GM18867 (cell line): ENCODE results near the gene PAF1.
"Not testable (repeated sequence)": the region's sequence is repeated elsewhere in the genome, so short reads cannot be mapped to it uniquely, and the experiment has no call there.

Experiments used
- ATAC-seq: cut with Tn5 transposase; IDR thresholded peaks from one replicate; pipeline ENCODE4 v1.9.1; 2021; ENCODE audit warnings: mild to moderate bottlenecking, moderate library complexity; ENCODE audit not compliant: unreplicated experiment

PAF1 gene

GRCh38 chr19:39384839-39385568 lies 5.9 kb downstream of the PAF1 start:
- ATAC-seq: no peak

DNA sequence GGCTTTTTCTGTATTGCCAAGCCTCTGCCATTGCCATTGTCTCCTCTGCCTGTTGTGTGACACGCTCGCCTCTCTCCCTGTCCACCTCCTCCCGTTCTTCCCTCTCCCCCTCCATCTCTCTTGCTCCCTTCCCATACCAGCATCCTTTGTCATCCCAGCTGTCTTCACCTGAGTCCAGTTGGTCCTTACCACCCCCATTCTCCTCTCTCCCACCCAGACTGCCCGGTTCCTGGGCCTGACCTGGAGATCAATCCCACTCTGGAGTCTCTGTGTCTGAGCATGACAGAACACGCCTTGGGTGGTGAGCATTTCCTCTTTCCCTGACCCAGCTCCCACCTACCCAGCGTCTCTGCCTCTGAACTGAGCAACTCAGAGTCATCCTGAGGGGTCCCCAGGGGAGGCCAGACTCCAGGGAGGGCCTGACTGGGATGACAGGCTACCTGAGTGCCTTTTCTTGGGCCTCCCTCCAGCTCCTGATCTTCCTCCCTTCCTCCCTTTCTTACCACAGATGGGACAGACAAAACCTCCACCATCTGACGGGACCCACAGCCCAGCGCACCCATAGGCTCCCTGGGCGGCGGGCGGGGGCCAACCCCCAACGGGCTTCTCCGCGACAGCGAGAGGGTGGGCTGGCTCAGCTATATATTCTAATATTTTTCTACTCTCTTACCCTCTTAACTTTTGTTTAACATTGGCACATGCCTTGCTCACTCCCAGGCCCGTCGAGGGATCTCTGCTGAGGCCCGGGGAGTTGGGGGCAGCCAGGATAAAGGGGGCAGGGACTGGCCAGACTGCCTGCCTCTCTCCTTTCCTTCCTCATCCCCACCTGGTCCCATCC lies 7.7 kb downstream of the PAF1 start:
- ATAC-seq: no peak

- ATAC-seq: no peak
Observed at GRCh38 chr19:39381910-39382611, 8.8 kb downstream of the PAF1 start.

DNA sequence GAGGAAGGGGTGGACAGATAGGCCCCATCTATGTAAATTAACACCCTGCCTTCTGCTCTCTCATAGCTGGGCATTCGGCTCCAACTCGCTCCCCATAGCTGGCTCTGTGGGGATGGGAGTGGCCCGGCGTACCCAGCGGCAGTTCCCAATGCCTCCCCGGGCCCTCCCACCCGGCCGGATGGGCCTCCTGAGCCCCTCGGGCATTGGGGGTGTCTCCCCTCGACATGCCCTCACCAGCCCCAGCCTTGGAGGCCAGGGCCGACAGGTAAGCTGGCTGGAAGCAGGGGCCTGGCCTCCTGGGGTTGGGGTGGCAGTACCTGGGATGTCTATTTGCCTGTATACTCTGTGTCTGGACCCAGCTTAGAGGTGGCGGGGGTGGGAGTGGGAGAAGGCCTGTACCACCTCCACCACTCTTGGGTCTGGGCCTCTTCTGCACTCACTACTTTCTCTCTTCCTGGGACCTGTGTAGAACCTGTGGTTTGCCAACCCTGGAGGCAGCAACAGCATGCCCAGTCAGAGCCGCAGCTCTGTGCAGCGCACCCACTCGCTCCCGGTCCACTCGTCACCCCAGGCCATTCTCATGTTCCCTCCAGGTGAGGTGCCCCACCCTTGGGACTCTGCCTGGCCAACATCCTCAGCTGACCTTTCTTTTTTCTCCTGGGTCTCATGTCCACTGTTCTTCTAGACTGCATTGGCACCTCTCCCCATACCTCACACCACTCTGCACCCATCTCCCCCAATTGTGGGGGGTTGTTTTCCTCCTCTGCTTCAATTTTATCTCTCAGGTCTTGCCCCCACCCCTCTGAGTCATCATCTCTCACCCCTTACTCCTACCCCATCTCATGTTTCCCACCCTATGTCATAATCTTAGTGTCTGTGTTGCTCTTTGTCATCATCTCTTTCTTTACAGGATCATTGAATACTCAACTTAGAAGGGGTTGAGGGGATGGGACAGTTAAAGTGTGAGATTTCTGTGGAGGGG lies 10.1 kb downstream of the PAF1 start:
- ATAC-seq: no peak

GRCh38 chr19:39379865-39380396 lies 11.0 kb downstream of the PAF1 start:
- ATAC-seq: no peak

GRCh38 chr19:39379366-39379765 lies 11.5 kb downstream of the PAF1 start:
- ATAC-seq: not testable (repeated sequence)

DNA sequence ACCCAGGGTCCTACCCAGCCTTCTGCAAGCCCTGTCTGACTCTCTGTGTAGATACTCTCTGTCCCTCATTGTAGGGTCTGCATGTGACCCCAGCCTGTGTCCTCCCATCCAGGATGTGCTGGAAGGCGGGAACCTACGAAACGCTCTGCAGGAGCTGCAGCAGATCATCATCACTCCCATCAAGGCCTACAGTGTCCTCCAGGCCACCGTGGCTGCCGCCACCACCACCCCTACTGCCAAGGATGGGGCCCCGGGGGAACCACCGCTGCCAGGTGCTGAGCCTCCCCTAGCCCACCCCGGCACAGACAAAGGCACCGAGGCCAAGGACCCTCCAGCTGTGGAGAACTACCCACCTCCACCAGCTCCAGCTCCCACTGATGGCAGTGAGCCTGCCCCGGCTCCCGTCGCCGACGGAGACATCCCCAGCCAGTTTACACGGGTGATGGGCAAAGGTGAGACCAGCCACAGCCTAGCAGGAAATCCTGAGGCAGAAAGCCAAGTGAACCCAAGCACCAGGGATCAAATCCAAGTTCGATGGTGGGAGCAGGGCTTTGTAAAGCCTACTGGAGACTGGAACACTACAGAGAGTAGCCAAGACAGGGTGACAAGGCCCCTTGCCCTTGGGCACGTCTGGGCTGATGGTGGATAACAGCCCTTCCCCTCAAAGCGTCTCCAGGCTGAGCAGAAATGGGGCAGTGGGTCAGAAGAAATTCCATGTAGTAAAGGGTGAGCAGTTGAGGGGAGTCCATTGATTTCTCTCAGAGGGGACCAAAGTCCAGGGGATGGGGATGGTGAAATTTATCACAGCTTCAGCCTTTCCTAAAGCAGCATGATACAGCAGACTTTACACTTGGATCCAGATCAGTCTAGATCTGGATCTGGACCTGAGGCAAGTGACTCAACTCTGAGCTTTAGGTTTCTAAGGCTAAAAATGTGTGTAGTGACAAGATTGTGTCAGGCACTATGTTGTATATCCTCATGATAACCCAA lies 13.2 kb downstream of the PAF1 start:
- ATAC-seq: no peak

- ATAC-seq: no peak
Observed at GRCh38 chr19:39375929-39376328, 15.0 kb downstream of the PAF1 start.

GRCh38 chr19:39372941-39373340 lies 18.0 kb downstream of the PAF1 start:
- no peak for ATAC-seq

DNA sequence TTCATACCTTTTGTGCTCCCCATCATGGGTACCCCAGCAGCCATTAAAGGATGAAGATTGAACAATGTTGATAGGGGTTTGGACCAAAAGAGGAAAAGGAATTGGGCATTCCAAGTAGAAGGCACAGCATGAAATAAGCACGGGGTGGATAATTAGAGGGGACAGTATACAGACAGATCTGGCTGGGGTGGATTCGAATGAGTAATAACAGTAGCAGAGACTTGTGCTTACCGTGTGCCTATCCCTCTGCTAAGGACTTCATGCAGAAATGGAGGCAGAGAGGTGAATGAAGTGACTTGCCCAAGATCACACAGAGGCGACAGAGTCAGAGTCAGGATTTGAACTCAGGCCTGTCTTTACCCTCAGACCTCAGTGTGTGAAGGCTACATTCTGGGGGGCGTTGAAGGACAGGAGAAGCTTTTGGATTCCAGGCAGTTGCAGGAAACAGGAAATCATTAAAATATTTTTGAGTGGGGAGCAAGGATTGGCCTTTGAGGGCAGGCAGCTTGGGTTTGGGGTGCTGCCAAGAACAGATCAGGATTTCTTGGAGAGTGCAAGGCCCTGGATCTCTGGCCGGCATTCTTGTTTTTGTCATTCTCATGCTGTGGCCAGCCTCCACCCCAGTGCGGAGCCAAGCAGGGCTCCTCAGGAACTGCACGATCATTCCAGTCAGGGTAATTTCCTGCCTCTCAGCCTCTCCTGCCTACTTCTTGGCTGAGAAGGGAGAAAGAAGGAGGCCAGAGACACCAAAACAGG lies 18.7 kb downstream of the PAF1 start:
- no peak for ATAC-seq

DNA sequence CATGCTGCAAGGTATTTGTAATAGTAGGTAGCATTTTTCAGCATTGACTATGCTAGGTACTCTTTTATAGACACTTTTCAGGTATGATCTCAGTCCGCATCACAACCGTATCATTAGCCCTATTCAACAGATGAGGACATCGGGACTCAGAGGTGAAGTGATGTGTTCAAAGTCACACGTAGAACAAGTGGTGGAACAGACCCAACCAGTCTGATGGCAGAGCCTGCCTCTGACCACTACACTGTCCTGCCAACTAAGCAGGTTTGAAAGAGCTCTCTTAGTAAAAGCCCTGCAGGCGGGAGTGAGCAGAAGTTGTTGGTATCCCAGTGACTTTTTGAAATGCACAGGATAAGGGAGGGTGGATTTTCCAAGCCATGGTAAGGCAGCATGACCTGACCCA lies 20.2 kb downstream of the PAF1 start:
- ATAC-seq: no peak

DNA sequence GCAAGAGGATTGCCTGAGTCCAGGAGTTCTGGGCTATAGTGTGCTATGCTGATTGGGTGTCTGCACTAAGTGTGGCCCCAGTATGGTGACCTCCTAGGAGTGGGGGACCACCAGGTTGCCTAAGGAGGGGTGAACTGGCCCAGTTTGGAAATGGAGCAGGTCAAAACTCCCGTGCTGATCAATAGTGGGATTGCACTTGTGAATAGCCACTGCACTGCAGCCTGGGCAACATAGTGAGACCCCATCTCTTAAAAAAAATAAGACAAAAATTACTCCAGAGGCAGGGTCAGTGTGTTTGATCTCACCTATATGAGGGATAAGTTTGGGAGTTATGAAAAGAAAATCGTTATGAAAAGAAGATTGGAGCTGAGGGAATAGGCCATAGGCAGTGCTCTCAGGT lies 21.7 kb downstream of the PAF1 start:
- ATAC-seq: no peak

DNA sequence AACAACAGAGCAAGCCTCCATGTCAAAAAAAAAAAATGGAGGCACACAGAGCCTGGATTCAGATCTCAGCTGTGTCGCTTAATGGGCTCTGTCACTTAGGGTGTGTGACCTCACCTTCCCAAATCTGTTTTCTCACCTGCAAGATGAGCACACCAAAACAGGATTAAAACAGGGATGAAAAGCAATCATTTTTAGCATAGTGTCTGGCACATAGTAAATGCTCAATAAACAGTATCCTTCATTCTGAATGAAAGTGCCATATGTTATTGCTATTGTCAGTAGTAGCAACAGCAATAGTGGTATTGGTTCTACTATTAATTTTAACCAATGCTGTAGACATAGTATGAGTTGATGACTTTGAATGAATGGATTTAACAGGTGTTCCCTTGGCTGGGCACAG lies 25.4 kb downstream of the PAF1 start:
- ATAC-seq: no peak

- no peak for ATAC-seq
Observed at GRCh38 chr19:39363901-39364457, 26.9 kb downstream of the PAF1 start.

DNA sequence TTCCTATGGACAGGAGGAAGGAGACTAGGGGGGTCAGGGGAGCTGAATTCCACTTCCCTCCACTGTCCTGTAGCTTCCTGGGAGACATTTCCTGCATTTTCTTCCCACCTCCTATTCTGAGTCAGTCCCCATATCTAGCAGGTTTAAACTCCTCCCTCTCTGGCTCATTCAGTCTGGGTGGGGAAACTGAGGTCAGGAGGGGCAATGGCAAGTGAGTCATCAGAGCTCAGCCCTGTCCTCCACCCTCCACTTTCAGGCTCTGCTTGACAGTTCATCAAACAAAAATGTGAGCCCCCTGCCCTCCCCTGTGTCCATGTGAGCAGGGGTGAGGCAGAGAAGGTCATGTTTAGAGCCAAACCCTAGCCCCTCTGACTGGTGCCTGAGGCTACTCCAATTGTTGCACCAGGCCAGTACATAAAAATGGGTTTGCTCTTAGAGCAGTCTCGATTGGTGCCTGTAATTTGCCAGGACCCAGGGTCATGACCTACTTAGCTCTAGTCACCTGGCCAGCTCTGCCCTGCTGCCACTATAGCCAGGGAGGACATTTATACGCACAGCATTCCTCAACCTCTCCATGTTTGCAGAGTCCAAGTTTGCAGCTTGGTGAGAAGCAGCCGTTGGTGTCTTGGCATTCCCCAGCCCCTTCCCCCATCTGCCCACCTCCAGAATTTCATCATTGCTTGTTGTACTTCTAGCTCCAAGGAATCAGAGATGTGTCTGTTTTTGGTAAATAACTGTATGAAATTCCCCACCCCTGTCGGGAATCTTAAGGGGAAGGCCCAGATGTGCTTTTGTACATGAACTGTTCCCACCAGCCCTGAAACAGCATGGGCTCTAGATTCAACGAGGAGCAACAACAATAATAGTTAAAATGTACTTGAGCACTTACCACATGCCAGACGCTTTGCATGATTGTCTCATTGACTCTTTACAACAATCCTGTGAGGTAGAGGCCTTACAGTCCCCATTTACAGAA lies 27.9 kb downstream of the PAF1 start:
- no peak for ATAC-seq

- ATAC-seq: no peak
Observed at GRCh38 chr19:39360599-39360998, 30.3 kb downstream of the PAF1 start.

- no peak for ATAC-seq
Observed at GRCh38 chr19:39359026-39359425, 31.9 kb downstream of the PAF1 start.
